Astrocyte (in vitro differentiated cells and primary cell): ENCODE data around the gene ZNF668. TPM values are rescaled to one million over a fixed set of nuclear protein-coding genes. Genes with fewer than 3 reads are reported as not detected.

Source experiments
- DNase-seq: peaks from one replicate; pipeline ENCODE4 v3.0.0-alpha.2; 2010; ENCODE audit warnings: low read depth
- FAIRE-seq: peaks from 2 replicates; lab custom pipeline; 2011; peaks lifted over from hg19 to GRCh38; lab: Jason Lieb, UNC
- H2AFZ ChIP-seq: 2 replicates; pipeline ENCODE4 v1.6.0; 2012; ENCODE audit warnings: low read depth, low read length, inconsistent platforms
- H3K27ac ChIP-seq: 2 replicates; pipeline ENCODE4 v1.5.1; 2011; ENCODE audit warnings: low read depth, low read length, inconsistent platforms
- H3K27me3 ChIP-seq: 2 replicates; pipeline ENCODE4 v1.6.0; 2011; ENCODE audit warnings: low read length, inconsistent platforms; ENCODE audit not compliant: insufficient read depth
- H3K36me3 ChIP-seq: 2 replicates; pipeline ENCODE4 v1.5.1; 2011; ENCODE audit warnings: low read length, inconsistent platforms; ENCODE audit not compliant: insufficient read depth
- H3K4me1 ChIP-seq: 2 replicates; pipeline ENCODE4 v1.5.1; 2011; ENCODE audit warnings: low read length, inconsistent platforms; ENCODE audit not compliant: insufficient read depth
- H3K4me2 ChIP-seq: 2 replicates; pipeline ENCODE4 v1.6.0; 2012; ENCODE audit warnings: low read length, inconsistent platforms
- H3K4me3 ChIP-seq: 2 replicates; pipeline ENCODE4 v1.5.1; 2011; ENCODE audit warnings: low read depth, mild to moderate bottlenecking, low read length, inconsistent platforms; ENCODE audit not compliant: insufficient read depth
- H3K79me2 ChIP-seq: 2 replicates; pipeline ENCODE4 v1.6.0; 2012; ENCODE audit warnings: mild to moderate bottlenecking, low read length, inconsistent platforms; ENCODE audit not compliant: insufficient read depth
- H3K9ac ChIP-seq: 2 replicates; pipeline ENCODE4 v1.6.0; 2012; ENCODE audit warnings: mild to moderate bottlenecking, low read length, inconsistent platforms
- H3K9me3 ChIP-seq: 2 replicates; pipeline ENCODE4 v1.5.1; 2012; ENCODE audit warnings: low read depth, mild to moderate bottlenecking, low read length, inconsistent platforms; ENCODE audit not compliant: insufficient read depth
- H4K20me1 ChIP-seq: 2 replicates; pipeline ENCODE4 v1.6.0; 2012; ENCODE audit warnings: low read length, inconsistent platforms; ENCODE audit not compliant: insufficient read depth
- H3K27ac Mint-ChIP-seq: one replicate; pipeline ENCODE4 v1.8.0; 2021; ENCODE audit warnings: mild to moderate bottlenecking, mixed read lengths; ENCODE audit not compliant: unreplicated experiment
- H3K27me3 Mint-ChIP-seq: one replicate; pipeline ENCODE4 v1.8.0; 2021; ENCODE audit warnings: low read depth, mixed read lengths; ENCODE audit not compliant: unreplicated experiment
- H3K36me3 Mint-ChIP-seq: one replicate; pipeline ENCODE4 v1.8.0; 2021; ENCODE audit warnings: low read depth, mixed read lengths; ENCODE audit not compliant: unreplicated experiment
- H3K4me1 Mint-ChIP-seq: one replicate; pipeline ENCODE4 v1.8.0; 2021; ENCODE audit warnings: low read depth, mixed read lengths; ENCODE audit not compliant: unreplicated experiment
- H3K4me3 Mint-ChIP-seq: one replicate; pipeline ENCODE4 v1.8.0; 2021; ENCODE audit warnings: mild to moderate bottlenecking, moderate library complexity, mixed read lengths; ENCODE audit not compliant: unreplicated experiment
- H3K9me3 Mint-ChIP-seq: one replicate; pipeline ENCODE4 v1.8.0; 2021; ENCODE audit warnings: mild to moderate bottlenecking, mixed read lengths; ENCODE audit not compliant: unreplicated experiment
- EZH2 ChIP-seq: IDR thresholded peaks from 2 replicates; pipeline ENCODE4 v1.6.1; 2012; ENCODE audit warnings: mild to moderate bottlenecking, low read length, inconsistent platforms; ENCODE audit not compliant: insufficient read depth
- total RNA-seq: library from RNA; stranded (reverse); gene quantifications from 2 replicates; pipeline ENCODE4 v1.2.1, GENCODE V29; 2021
- TF ChIP-seq, protein P1 (sequence below): IDR thresholded peaks from 2 replicates; pipeline ENCODE4 v1.5.1; 2011; ENCODE audit warnings: low read depth, mild to moderate bottlenecking, inconsistent platforms, low read length, moderate library complexity; ENCODE audit not compliant: insufficient read depth

The ZNF668 gene
- total RNA-seq, 1 donor from 2014 or later: 21.6 TPM

DNA sequence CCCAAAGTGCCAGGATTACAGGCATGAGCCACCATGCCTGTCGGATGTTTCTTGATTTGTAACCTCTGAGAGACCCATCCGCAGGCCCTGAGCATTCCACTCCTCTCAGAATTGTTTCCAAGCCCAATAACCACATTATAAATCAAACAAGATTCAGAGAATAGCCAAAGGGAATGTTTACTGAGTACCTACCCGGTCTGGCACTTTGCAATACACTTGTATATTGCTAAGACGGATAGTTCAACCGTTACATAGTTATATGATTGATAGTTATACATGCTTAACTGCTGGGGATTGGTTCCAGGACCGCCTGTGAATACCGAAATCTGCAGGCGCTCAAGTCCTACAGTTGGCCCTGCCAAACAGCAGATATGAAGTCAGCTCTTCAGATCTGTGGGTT lies 40.4 kb upstream of the ZNF668 start:
- TF ChIP-seq, protein P1, sequence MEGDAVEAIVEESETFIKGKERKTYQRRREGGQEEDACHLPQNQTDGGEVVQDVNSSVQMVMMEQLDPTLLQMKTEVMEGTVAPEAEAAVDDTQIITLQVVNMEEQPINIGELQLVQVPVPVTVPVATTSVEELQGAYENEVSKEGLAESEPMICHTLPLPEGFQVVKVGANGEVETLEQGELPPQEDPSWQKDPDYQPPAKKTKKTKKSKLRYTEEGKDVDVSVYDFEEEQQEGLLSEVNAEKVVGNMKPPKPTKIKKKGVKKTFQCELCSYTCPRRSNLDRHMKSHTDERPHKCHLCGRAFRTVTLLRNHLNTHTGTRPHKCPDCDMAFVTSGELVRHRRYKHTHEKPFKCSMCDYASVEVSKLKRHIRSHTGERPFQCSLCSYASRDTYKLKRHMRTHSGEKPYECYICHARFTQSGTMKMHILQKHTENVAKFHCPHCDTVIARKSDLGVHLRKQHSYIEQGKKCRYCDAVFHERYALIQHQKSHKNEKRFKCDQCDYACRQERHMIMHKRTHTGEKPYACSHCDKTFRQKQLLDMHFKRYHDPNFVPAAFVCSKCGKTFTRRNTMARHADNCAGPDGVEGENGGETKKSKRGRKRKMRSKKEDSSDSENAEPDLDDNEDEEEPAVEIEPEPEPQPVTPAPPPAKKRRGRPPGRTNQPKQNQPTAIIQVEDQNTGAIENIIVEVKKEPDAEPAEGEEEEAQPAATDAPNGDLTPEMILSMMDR: no peak
- TF ChIP-seq EZH2: no peak
- H3K36me3 Mint-ChIP-seq: peaks cover 24% of the 10 kb centered on the region
- no peak for FAIRE-seq
- no peak overlapping the region for H3K4me2 ChIP-seq
- DNase-seq: no peak
- peaks cover 5% of the 10 kb centered on the region for H3K4me1 Mint-ChIP-seq
- H2AFZ ChIP-seq: no peak overlapping the region
- H3K36me3 ChIP-seq: peaks cover 7% of the 10 kb centered on the region
- no peaks in the 10 kb centered on the region for H3K27me3 ChIP-seq
- H4K20me1 ChIP-seq: peaks cover 11% of the 10 kb centered on the region
- no peaks in the 10 kb centered on the region for H3K9me3 Mint-ChIP-seq
- no peaks in the 10 kb centered on the region for H3K27me3 Mint-ChIP-seq
- H3K4me3 Mint-ChIP-seq: no peak overlapping the region
- no peak overlapping the region for H3K4me3 ChIP-seq
- no peak overlapping the region for H3K9ac ChIP-seq
- H3K27ac Mint-ChIP-seq: peak overlapping the region; percentile 59
- peaks cover 9% of the 10 kb centered on the region for H3K4me1 ChIP-seq
- H3K79me2 ChIP-seq: peaks cover 22% of the 10 kb centered on the region
- H3K9me3 ChIP-seq: no peaks in the 10 kb centered on the region
- H3K27ac ChIP-seq: no peak overlapping the region

DNA sequence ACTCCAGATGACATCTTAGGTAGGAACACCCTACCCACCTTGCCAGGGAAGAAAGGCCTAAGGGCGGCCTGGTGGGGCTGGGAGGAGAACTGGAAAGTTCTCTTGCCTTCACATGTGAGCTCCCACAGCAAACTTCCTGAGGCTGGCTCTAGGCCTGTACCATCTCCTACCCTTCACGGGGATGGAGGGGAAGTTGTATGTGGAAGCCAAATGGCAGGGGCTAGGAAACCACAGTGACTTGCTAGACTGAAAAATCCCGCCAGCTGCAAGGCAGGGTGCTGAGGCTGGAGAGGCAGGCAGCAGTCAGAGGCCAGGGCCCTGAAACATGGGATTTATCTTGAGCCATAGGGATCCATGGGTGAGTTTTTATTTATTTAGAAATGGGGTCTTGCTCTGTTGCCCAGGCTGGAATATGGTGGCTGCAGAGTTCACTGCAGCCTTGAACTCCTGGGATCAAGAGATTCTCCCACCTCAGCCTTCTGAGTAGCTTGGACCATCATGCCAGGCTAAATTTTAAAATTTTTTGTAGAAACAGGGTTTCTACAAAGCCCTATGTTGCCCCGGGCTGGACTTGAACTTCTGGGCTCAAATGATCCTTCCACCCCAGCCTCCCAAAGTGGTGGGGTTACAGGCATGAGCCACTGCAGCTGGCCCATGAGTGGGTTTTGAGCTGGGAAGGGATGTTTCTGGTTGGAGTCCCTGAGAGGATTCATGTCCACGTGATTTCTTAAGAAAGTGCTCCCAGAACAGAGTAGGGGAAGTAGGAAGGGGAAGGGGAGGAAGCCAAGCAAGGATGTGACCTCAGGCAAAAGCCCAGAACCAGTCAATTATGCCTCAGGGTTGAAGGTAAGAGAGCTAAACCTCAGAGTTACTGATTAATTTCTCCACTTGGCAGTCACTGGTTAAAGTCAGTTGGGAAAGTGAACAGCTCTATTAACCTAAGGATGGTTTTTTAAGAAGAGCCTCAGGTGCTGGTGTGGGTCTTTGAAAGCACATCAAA lies 39.4 kb upstream of the ZNF668 start:
- no peak for DNase-seq
- Histone ChIP-seq H3K4me3 (no peak overlapping the region), H3K79me2 (peaks cover 23% of the 10 kb centered on the region), H3K4me2 (no peak overlapping the region), H3K27ac (no peak overlapping the region), H2AFZ (no peak overlapping the region), H4K20me1 (peaks cover 7% of the 10 kb centered on the region), H3K27me3 (no peaks in the 10 kb centered on the region), H3K9me3 (no peaks in the 10 kb centered on the region), H3K36me3 (peaks cover 7% of the 10 kb centered on the region), H3K9ac (no peak overlapping the region), H3K4me1 (peaks cover 13% of the 10 kb centered on the region)
- H3K36me3 Mint-ChIP-seq: peaks cover 24% of the 10 kb centered on the region
- no peaks in the 10 kb centered on the region for H3K9me3 Mint-ChIP-seq
- H3K4me3 Mint-ChIP-seq: peak overlapping the region; percentile 20
- H3K4me1 Mint-ChIP-seq: peaks cover 5% of the 10 kb centered on the region
- TF ChIP-seq, protein P1: no peak
- no peak for TF ChIP-seq EZH2
- H3K27me3 Mint-ChIP-seq: no peaks in the 10 kb centered on the region
- no peak for FAIRE-seq
- no peak overlapping the region for H3K27ac Mint-ChIP-seq
